Fibroblast of peridontal ligament (primary cell): ENCODE results near the gene FAM234A.

Experiments used
- DNase-seq: peaks from one replicate; pipeline ENCODE4 v3.0.0-alpha.2; 2010; ENCODE audit errors: extremely low read depth

The FAM234A gene

GRCh38 chr16:281660-282255, 47.1 kb downstream of the FAM234A start:
- DNase-seq, result no peak

GRCh38 chr16:282491-282890, 47.9 kb downstream of the FAM234A start:
- DNase-seq, result no peak

GRCh38 chr16:283033-283805, 48.6 kb downstream of the FAM234A start, which contains the start of gene PDIA2:
PDIA2 (plus strand) TSS chr16:283164; CDS start chr16:283170, 6 bp downstream.
- no peak for DNase-seq

GRCh38 chr16:284204-285120, 49.8 kb downstream of the FAM234A start:
- DNase-seq, result no peak

GRCh38 chr16:285146-286055, 50.8 kb downstream of the FAM234A start:
- no peak for DNase-seq

GRCh38 chr16:286491-287297, 52.1 kb downstream of the FAM234A start:
- no peak for DNase-seq

- no peak for DNase-seq
Measured at GRCh38 chr16:287298-287811, 52.7 kb downstream of the FAM234A start.

- no peak for DNase-seq
Measured at GRCh38 chr16:287981-288920, 53.6 kb downstream of the FAM234A start.

GRCh38 chr16:289395-289997, 54.9 kb downstream of the FAM234A start:
- DNase-seq, result no peak

- no peak for DNase-seq
Measured at GRCh38 chr16:290015-290680, 55.5 kb downstream of the FAM234A start.

GRCh38 chr16:290681-291405, 56.2 kb downstream of the FAM234A start:
- no peak for DNase-seq

GRCh38 chr16:291539-291938, 56.9 kb downstream of the FAM234A start:
- DNase-seq, result no peak

GRCh38 chr16:293043-293775, 58.6 kb downstream of the FAM234A start:
- DNase-seq, result no peak

GRCh38 chr16:296276-296675, 61.7 kb downstream of the FAM234A start:
- no peak for DNase-seq

GRCh38 chr16:296806-297510, 62.3 kb downstream of the FAM234A start:
- DNase-seq, result no peak

- DNase-seq, result no peak
Measured at GRCh38 chr16:297832-298231, 63.2 kb downstream of the FAM234A start.
